Neural progenitor cell (in vitro differentiated cells): ENCODE data around the gene KCNE2. TPM values are rescaled to one million over a fixed set of nuclear protein-coding genes. Genes with fewer than 3 reads are reported as not detected.
A peak's percentile ranks its signal among the peaks of the same experiment; 100 is the strongest.

Experiments
- DNase-seq: peaks from one replicate; pipeline ENCODE4 v3.0.0-alpha.2; 2016; ENCODE audit warnings: low spot score
- H2AFZ ChIP-seq: fragments of 200-600 bp; sonication (generic); replicated peaks from 2 replicates; pipeline ENCODE4 v1.6.1; 2016; ENCODE audit warnings: antibody characterized with exemption
- H3F3A ChIP-seq: fragments of 200-600 bp; sonication (generic); 2 replicates; pipeline ENCODE4 v1.6.1; 2016; ENCODE audit warnings: antibody characterized with exemption, low read depth
- H3K27ac ChIP-seq: fragments of 200-600 bp; sonication (generic); 2 replicates; pipeline ENCODE4 v1.5.1; 2016; ENCODE audit warnings: mild to moderate bottlenecking
- H3K27me3 ChIP-seq: fragments of 200-600 bp; sonication (generic); 2 replicates; pipeline ENCODE4 v1.6.1; 2016; ENCODE audit warnings: mild to moderate bottlenecking, moderate library complexity
- H3K36me3 ChIP-seq: fragments of 200-600 bp; sonication (generic); 2 replicates; pipeline ENCODE4 v1.5.1; 2016
- H3K4me1 ChIP-seq: fragments of 200-600 bp; sonication (generic); 2 replicates; pipeline ENCODE4 v1.6.1; 2016; ENCODE audit warnings: mixed run types
- H3K4me2 ChIP-seq: fragments of 200-600 bp; sonication (generic); 2 replicates; pipeline ENCODE4 v1.6.1; 2016
- H3K4me3 ChIP-seq: fragments of 200-600 bp; sonication (generic); 2 replicates; pipeline ENCODE4 v1.5.1; 2016
- H3K79me2 ChIP-seq: fragments of 200-600 bp; sonication (generic); 2 replicates; pipeline ENCODE4 v1.6.1; 2016; ENCODE audit warnings: low read depth
- H3K9ac ChIP-seq: fragments of 200-600 bp; sonication (generic); 2 replicates; pipeline ENCODE4 v1.6.1; 2016
- H3K9me3 ChIP-seq: fragments of 200-600 bp; sonication (generic); 2 replicates; pipeline ENCODE4 v1.5.1; 2016; ENCODE audit warnings: low read depth
- H4K20me1 ChIP-seq: fragments of 200-600 bp; sonication (generic); 2 replicates; pipeline ENCODE4 v1.6.1; 2016; ENCODE audit warnings: low read depth
- H3K27ac Mint-ChIP-seq: 3 replicates; pipeline ENCODE4 v1.8.0; 2021; ENCODE audit warnings: mixed read lengths
- H3K27me3 Mint-ChIP-seq: 2 replicates; pipeline ENCODE4 v1.8.0; 2022; ENCODE audit warnings: low read depth, mild to moderate bottlenecking, inconsistent platforms, moderate library complexity, mixed read lengths; ENCODE audit not compliant: insufficient read depth
- H3K36me3 Mint-ChIP-seq: 3 replicates; pipeline ENCODE4 v1.8.0; 2021; ENCODE audit warnings: mixed read lengths
- H3K4me1 Mint-ChIP-seq: 3 replicates; pipeline ENCODE4 v1.8.0; 2021; ENCODE audit warnings: mixed read lengths
- H3K4me3 Mint-ChIP-seq: 3 replicates; pipeline ENCODE4 v1.8.0; 2021; ENCODE audit warnings: mild to moderate bottlenecking, moderate library complexity, mixed read lengths
- H3K9me3 Mint-ChIP-seq: 3 replicates; pipeline ENCODE4 v1.8.0; 2020; ENCODE audit warnings: mixed read lengths
- EZH2 ChIP-seq: fragments of 200-600 bp; sonication (generic); IDR thresholded peaks from 2 replicates; pipeline ENCODE4 v1.6.1; 2017; ENCODE audit warnings: antibody characterized with exemption, mild to moderate bottlenecking, moderate library complexity
- EZH2phosphoT487 ChIP-seq: fragments of 200-600 bp; sonication (generic); IDR thresholded peaks from 2 replicates; pipeline ENCODE4 v1.6.1; 2017; ENCODE audit warnings: antibody characterized with exemption
- total RNA-seq: library from RNA; depleted of rRNA; stranded (reverse); fragments of >200 nt; gene quantifications from 2 replicates; pipeline ENCODE4 v1.2.3, GENCODE V29; 2015; ENCODE audit warnings: low replicate concordance
- TF ChIP-seq, protein P1 (sequence below): fragments of 200-600 bp; sonication (generic); IDR thresholded peaks from 2 replicates; pipeline ENCODE4 v1.5.1; 2017; ENCODE audit warnings: antibody characterized with exemption, mild to moderate bottlenecking

Gene KCNE2
- total RNA-seq, 1 donor from 2014 or later: 0.19 TPM

GRCh38 chr21:34345892-34346291 is 17.9 kb upstream of the KCNE2 start:
- no peak overlapping the region for H3K4me3 ChIP-seq
- H3K27ac ChIP-seq: no peak overlapping the region
- Mint-ChIP-seq H3K4me3 (no peak overlapping the region), H3K27me3 (peaks cover 9% of the 10 kb centered on the region), H3K9me3 (peaks cover 9% of the 10 kb centered on the region), H3K27ac (no peak overlapping the region), H3K4me1 (peaks cover 24% of the 10 kb centered on the region), H3K36me3 (no peaks in the 10 kb centered on the region)
- no peaks in the 10 kb centered on the region for H3K9me3 ChIP-seq
- no peaks in the 10 kb centered on the region for H3K79me2 ChIP-seq
- H3K4me1 ChIP-seq: peaks cover 3% of the 10 kb centered on the region
- H2AFZ ChIP-seq: no peak overlapping the region
- H4K20me1 ChIP-seq: no peaks in the 10 kb centered on the region
- TF ChIP-seq, protein P1, sequence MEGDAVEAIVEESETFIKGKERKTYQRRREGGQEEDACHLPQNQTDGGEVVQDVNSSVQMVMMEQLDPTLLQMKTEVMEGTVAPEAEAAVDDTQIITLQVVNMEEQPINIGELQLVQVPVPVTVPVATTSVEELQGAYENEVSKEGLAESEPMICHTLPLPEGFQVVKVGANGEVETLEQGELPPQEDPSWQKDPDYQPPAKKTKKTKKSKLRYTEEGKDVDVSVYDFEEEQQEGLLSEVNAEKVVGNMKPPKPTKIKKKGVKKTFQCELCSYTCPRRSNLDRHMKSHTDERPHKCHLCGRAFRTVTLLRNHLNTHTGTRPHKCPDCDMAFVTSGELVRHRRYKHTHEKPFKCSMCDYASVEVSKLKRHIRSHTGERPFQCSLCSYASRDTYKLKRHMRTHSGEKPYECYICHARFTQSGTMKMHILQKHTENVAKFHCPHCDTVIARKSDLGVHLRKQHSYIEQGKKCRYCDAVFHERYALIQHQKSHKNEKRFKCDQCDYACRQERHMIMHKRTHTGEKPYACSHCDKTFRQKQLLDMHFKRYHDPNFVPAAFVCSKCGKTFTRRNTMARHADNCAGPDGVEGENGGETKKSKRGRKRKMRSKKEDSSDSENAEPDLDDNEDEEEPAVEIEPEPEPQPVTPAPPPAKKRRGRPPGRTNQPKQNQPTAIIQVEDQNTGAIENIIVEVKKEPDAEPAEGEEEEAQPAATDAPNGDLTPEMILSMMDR: no peak
- TF ChIP-seq EZH2phosphoT487 (no peak), EZH2 (no peak)
- peaks cover 4% of the 10 kb centered on the region for H3F3A ChIP-seq
- DNase-seq: no peak
- no peak overlapping the region for H3K4me2 ChIP-seq
- H3K9ac ChIP-seq: no peak overlapping the region
- H3K36me3 ChIP-seq: no peaks in the 10 kb centered on the region
- no peaks in the 10 kb centered on the region for H3K27me3 ChIP-seq

DNA sequence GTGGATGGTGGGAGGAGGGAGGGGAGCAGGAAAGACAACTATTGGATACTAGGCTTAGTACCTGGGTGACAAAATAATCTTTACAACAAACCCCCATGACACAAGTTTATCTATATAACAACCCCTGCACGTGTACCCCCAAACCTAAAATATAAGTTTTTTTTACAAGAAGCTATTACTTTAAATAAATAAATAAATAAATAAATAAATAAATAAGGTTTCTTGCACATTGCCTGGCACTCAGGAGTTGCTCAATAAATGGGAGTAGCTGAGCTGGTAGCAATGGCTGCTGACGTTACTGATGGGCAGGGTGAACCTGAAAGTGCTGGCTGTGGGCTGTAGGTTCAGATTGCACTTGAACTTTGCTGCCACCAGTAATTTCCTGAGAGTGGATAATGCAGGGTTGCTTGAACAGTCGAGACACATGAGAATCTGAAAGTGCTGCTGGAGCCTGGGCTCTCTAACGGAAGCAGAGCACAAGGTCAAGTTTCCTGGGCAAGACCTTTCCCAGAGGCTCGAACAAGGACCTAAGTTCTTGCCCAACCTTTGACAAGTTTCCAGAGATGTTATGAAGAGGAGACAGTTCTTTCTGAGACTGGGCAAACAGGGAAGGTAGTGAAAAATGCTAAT is 14.8 kb upstream of the KCNE2 start:
- TF ChIP-seq, protein P1: no peak
- no peak for TF ChIP-seq EZH2phosphoT487
- no peak for TF ChIP-seq EZH2
- H3K9me3 ChIP-seq: no peaks in the 10 kb centered on the region
- Mint-ChIP-seq H3K27ac (no peak overlapping the region), H3K27me3 (peaks cover 9% of the 10 kb centered on the region), H3K36me3 (no peaks in the 10 kb centered on the region), H3K4me1 (peaks cover 25% of the 10 kb centered on the region), H3K4me3 (no peak overlapping the region), H3K9me3 (peaks cover 5% of the 10 kb centered on the region)
- DNase-seq: no peak
- H3K9ac ChIP-seq: no peak overlapping the region
- no peak overlapping the region for H3K4me2 ChIP-seq
- no peaks in the 10 kb centered on the region for H3K27me3 ChIP-seq
- no peaks in the 10 kb centered on the region for H3K36me3 ChIP-seq
- no peaks in the 10 kb centered on the region for H3K79me2 ChIP-seq
- H3K27ac ChIP-seq: no peak overlapping the region
- H3F3A ChIP-seq: peaks cover 15% of the 10 kb centered on the region
- H4K20me1 ChIP-seq: no peaks in the 10 kb centered on the region
- H3K4me1 ChIP-seq: peaks cover 15% of the 10 kb centered on the region
- no peak overlapping the region for H2AFZ ChIP-seq
- H3K4me3 ChIP-seq: no peak overlapping the region

GRCh38 chr21:34351786-34352241 is 12.0 kb upstream of the KCNE2 start:
- no peaks in the 10 kb centered on the region for H4K20me1 ChIP-seq
- Mint-ChIP-seq H3K4me3 (no peak overlapping the region), H3K36me3 (no peaks in the 10 kb centered on the region), H3K4me1 (peaks cover 11% of the 10 kb centered on the region), H3K27ac (no peak overlapping the region), H3K9me3 (peaks cover 3% of the 10 kb centered on the region), H3K27me3 (peaks cover 2% of the 10 kb centered on the region)
- H2AFZ ChIP-seq: no peak overlapping the region
- H3K4me1 ChIP-seq: peaks cover 15% of the 10 kb centered on the region
- H3K9me3 ChIP-seq: no peaks in the 10 kb centered on the region
- DNase-seq: peak; percentile 79
- no peak overlapping the region for H3K4me2 ChIP-seq
- no peaks in the 10 kb centered on the region for H3K79me2 ChIP-seq
- no peaks in the 10 kb centered on the region for H3K27me3 ChIP-seq
- H3K36me3 ChIP-seq: no peaks in the 10 kb centered on the region
- peaks cover 15% of the 10 kb centered on the region for H3F3A ChIP-seq
- TF ChIP-seq, protein P1: peak; percentile 76
- no peak for TF ChIP-seq EZH2phosphoT487
- TF ChIP-seq EZH2: no peak
- peak overlapping the region; percentile 44 for H3K27ac ChIP-seq
- no peak overlapping the region for H3K4me3 ChIP-seq
- no peak overlapping the region for H3K9ac ChIP-seq
